OCI-LY1 (cell line): ENCODE data around the gene GRIK2.

Experiments used
- H2AFZ ChIP-seq: fragments of 200-600 bp; sonication (generic), shearing (Covaris generic); 2 replicates; pipeline ENCODE4 v1.6.0; 2014; ENCODE audit warnings: antibody characterized with exemption, mild to moderate bottlenecking, low read length
- H3F3A ChIP-seq: fragments of 200-600 bp; sonication (generic), shearing (Covaris generic); 2 replicates; pipeline ENCODE4 v1.6.0; 2014; ENCODE audit warnings: mild to moderate bottlenecking, antibody characterized with exemption, low read length, moderate library complexity; ENCODE audit not compliant: insufficient read depth
- H3K27ac ChIP-seq: fragments of 200-600 bp; sonication (generic); 2 replicates; pipeline ENCODE4 v1.5.1; 2014; ENCODE audit warnings: low read length, mixed run types, mild to moderate bottlenecking, low read depth; ENCODE audit not compliant: poor library complexity, severe bottlenecking
- H3K27me3 ChIP-seq: fragments of 200-600 bp; sonication (generic); 2 replicates; pipeline ENCODE4 v1.6.0; 2014; ENCODE audit warnings: antibody characterized with exemption, mild to moderate bottlenecking, low read length, moderate library complexity; ENCODE audit not compliant: insufficient read depth
- H3K36me3 ChIP-seq: fragments of 200-600 bp; sonication (generic); 2 replicates; pipeline ENCODE4 v1.6.1; 2014; ENCODE audit warnings: mild to moderate bottlenecking, antibody characterized with exemption, low read length, moderate library complexity, mixed read lengths; ENCODE audit not compliant: insufficient read depth
- H3K4me1 ChIP-seq: fragments of 200-600 bp; sonication (generic); 2 replicates; pipeline ENCODE4 v1.5.1; 2014; ENCODE audit warnings: mild to moderate bottlenecking, low read length, moderate library complexity; ENCODE audit not compliant: insufficient read depth, severe bottlenecking
- H3K4me2 ChIP-seq: fragments of 200-600 bp; sonication (generic), shearing (Covaris generic); 2 replicates; pipeline ENCODE4 v1.6.1; 2014; ENCODE audit warnings: low read length
- H3K4me3 ChIP-seq: fragments of 200-600 bp; sonication (generic); 2 replicates; pipeline ENCODE4 v1.5.1; 2014; ENCODE audit warnings: low read length, low read depth, mild to moderate bottlenecking, mixed read lengths; ENCODE audit not compliant: poor library complexity, severe bottlenecking
- H3K79me2 ChIP-seq: fragments of 200-600 bp; shearing (Covaris generic); 2 replicates; pipeline ENCODE4 v1.6.1; 2016; ENCODE audit warnings: mixed run types, low read length, mixed read lengths; ENCODE audit not compliant: insufficient read depth
- H3K9ac ChIP-seq: fragments of 200-600 bp; sonication (generic), shearing (Covaris generic); 2 replicates; pipeline ENCODE4 v1.6.1; 2014; ENCODE audit warnings: mild to moderate bottlenecking, low read length, mixed read lengths
- H3K9me2 ChIP-seq: fragments of 200-600 bp; sonication (generic), shearing (Covaris generic); 2 replicates; pipeline ENCODE4 v1.6.1; 2014; ENCODE audit warnings: low read depth, mild to moderate bottlenecking, low read length, mixed read lengths
- H3K9me3 ChIP-seq: fragments of 200-600 bp; shearing (Covaris generic); 2 replicates; pipeline ENCODE4 v1.6.1; 2014; ENCODE audit warnings: low read length, mixed read lengths
- H4K20me1 ChIP-seq: fragments of 200-600 bp; sonication (generic), shearing (Covaris generic); 2 replicates; pipeline ENCODE4 v1.6.0; 2016; ENCODE audit warnings: mild to moderate bottlenecking, low read length; ENCODE audit not compliant: insufficient read depth
- EZH2 ChIP-seq: fragments of 200-600 bp; sonication (generic), shearing (Covaris generic); IDR thresholded peaks from 2 replicates; pipeline ENCODE4 v1.8.0; 2017; ENCODE audit warnings: borderline replicate concordance, mixed run types, mild to moderate bottlenecking, antibody characterized with exemption, low read length, moderate library complexity, mixed read lengths
- TF ChIP-seq, protein P1 (sequence below): fragments of 200-600 bp; sonication (generic), shearing (Covaris generic); IDR thresholded peaks from 2 replicates; pipeline ENCODE4 v1.5.1; 2017; ENCODE audit warnings: mild to moderate bottlenecking, antibody characterized with exemption, low read length, moderate library complexity, mixed read lengths

GRIK2 gene

GRCh38 chr6:101779051-101779844, 385.7 kb downstream of the GRIK2 start:
- Histone ChIP-seq H3K79me2 (no peaks in the 10 kb centered on the region), H3K36me3 (no peaks in the 10 kb centered on the region), H2AFZ (no peak overlapping the region), H3K9me2 (no peaks in the 10 kb centered on the region), H3F3A (no peaks in the 10 kb centered on the region), H3K27me3 (no peaks in the 10 kb centered on the region), H3K9ac (no peak overlapping the region), H3K27ac (no peak overlapping the region), H3K4me3 (no peak overlapping the region), H3K4me2 (no peak overlapping the region), H4K20me1 (no peaks in the 10 kb centered on the region), H3K9me3 (no peaks in the 10 kb centered on the region), H3K4me1 (no peaks in the 10 kb centered on the region)
- TF ChIP-seq, protein P1, sequence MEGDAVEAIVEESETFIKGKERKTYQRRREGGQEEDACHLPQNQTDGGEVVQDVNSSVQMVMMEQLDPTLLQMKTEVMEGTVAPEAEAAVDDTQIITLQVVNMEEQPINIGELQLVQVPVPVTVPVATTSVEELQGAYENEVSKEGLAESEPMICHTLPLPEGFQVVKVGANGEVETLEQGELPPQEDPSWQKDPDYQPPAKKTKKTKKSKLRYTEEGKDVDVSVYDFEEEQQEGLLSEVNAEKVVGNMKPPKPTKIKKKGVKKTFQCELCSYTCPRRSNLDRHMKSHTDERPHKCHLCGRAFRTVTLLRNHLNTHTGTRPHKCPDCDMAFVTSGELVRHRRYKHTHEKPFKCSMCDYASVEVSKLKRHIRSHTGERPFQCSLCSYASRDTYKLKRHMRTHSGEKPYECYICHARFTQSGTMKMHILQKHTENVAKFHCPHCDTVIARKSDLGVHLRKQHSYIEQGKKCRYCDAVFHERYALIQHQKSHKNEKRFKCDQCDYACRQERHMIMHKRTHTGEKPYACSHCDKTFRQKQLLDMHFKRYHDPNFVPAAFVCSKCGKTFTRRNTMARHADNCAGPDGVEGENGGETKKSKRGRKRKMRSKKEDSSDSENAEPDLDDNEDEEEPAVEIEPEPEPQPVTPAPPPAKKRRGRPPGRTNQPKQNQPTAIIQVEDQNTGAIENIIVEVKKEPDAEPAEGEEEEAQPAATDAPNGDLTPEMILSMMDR = no peak
- no peak for TF ChIP-seq EZH2

GRCh38 chr6:101783287-101783686, 389.8 kb downstream of the GRIK2 start:
- Histone ChIP-seq H3K9me3 (no peaks in the 10 kb centered on the region), H3K27me3 (no peaks in the 10 kb centered on the region), H3F3A (no peaks in the 10 kb centered on the region), H4K20me1 (no peaks in the 10 kb centered on the region), H3K4me3 (no peak overlapping the region), H3K27ac (no peak overlapping the region), H3K9me2 (no peaks in the 10 kb centered on the region), H3K79me2 (no peaks in the 10 kb centered on the region), H3K9ac (no peak overlapping the region), H3K36me3 (no peaks in the 10 kb centered on the region), H2AFZ (no peak overlapping the region), H3K4me2 (no peak overlapping the region), H3K4me1 (no peaks in the 10 kb centered on the region)
- TF ChIP-seq, protein P1 = no peak
- TF ChIP-seq EZH2 = no peak

- Histone ChIP-seq H3K9me2 (no peaks in the 10 kb centered on the region), H3K27me3 (no peaks in the 10 kb centered on the region), H3K9me3 (no peaks in the 10 kb centered on the region), H3K4me2 (no peak overlapping the region), H3K27ac (no peak overlapping the region), H3K36me3 (no peaks in the 10 kb centered on the region), H3K9ac (no peak overlapping the region), H3K79me2 (no peaks in the 10 kb centered on the region), H3F3A (no peaks in the 10 kb centered on the region), H2AFZ (no peak overlapping the region), H4K20me1 (no peaks in the 10 kb centered on the region), H3K4me1 (no peaks in the 10 kb centered on the region), H3K4me3 (no peak overlapping the region)
- TF ChIP-seq EZH2 = no peak
- TF ChIP-seq, protein P1 = no peak
Measured at GRCh38 chr6:101784094-101784493, 390.6 kb downstream of the GRIK2 start.
